ENCODE results near the gene HECW1.

GRCh38 chr7:43108255-43109011 is 4.0 kb upstream of the HECW1 start:
- TF ChIP-seq CTCF (IDR thresholded peaks at IDR 0.05) (peak; percentile 95), REST (IDR thresholded peaks at IDR 0.05; ENCODE audit: insufficient read depth in 1 of 2, low read depth in 2 of 2, low read length in 1 of 2) (no peak), POLR2AphosphoS5 (IDR thresholded peaks at IDR 0.05; ENCODE audit: low read depth, low read length) (no peak), SIN3A (IDR thresholded peaks at IDR 0.05; ENCODE audit: borderline replicate concordance, insufficient read depth, low read depth, low read length) (no peak), TCF7L2 (IDR thresholded peaks at IDR 0.05; ENCODE audit: low read depth, low read length) (no peak)
